ENCODE data around the gene BPIFB4. TPM values are rescaled to one million over a fixed set of nuclear protein-coding genes. Genes with fewer than 3 reads are reported as not detected.
"Not testable (repeated sequence)": the region's sequence is repeated elsewhere in the genome, so short reads cannot be mapped to it uniquely, and the experiment has no call there.

BPIFB4 gene
- total and polyA plus RNA-seq, 2 experiments from 2014 or later, result not detected

DNA sequence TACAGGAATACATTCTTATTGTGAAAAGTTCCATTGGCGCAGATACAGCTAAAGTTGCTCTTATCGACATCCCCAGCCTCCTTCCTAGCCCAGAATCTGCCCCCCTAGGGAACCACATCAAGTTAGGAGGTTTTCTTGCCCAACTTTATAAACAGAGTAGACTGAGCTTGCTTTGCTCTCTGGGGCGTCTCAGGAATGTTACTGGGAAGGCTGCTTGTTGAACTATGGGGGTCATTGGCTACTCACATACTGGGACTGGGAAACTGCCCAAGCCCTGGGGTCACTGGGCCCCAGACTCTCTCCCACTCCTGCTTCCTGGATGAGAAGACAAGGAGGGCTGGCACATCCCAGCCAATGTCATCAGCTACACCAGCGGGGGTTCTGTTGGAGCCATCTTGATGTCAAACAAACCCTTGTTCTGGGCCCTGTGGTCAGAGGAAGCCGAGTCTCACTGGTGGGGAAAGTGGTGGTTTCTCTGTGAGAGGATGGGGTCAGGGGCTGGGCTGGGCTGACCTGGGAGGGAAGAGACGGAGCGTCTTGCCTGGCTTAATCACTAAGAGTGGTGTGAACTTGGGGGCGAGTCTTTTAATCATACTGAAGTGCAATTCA lies 26.0 kb downstream of the BPIFB4 start:
- Histone ChIP-seq H3K79me2 (replicated peaks; ENCODE audit: insufficient read depth) (no peaks in the 10 kb centered on the region), H3K4me3 (no peak overlapping the region), H3K4me1 (ENCODE audit: insufficient read depth) (peaks cover 10% of the 10 kb centered on the region; the same call in 1 of the 2 replicates), H3K27ac (ENCODE audit: low read depth) (no peak overlapping the region), H3K36me3 (ENCODE audit: insufficient read depth) (no peaks in the 10 kb centered on the region), H4K20me1 (replicated peaks; ENCODE audit: insufficient read depth) (no peaks in the 10 kb centered on the region), H3K9me2 (ENCODE audit: insufficient read depth) (no peaks in the 10 kb centered on the region), H3K27me3 (ENCODE audit: insufficient read depth) (no peaks in the 10 kb centered on the region), H2AFZ (peak overlapping the region; percentile 18; the same call in 1 of the 2 replicates), H3F3A (replicated peaks; ENCODE audit: low read depth) (no peaks in the 10 kb centered on the region), H3K4me2 (no peak overlapping the region)
- H3K27me3 Mint-ChIP-seq (ENCODE audit: insufficient read depth, low read depth, poor library complexity), result peaks cover 2% of the 10 kb centered on the region
- H3K9me3 Mint-ChIP-seq, result no peaks in the 10 kb centered on the region
- no peak for ATAC-seq
- peaks cover 14% of the 10 kb centered on the region for H3K4me1 Mint-ChIP-seq
- H3K36me3 Mint-ChIP-seq (ENCODE audit: low read depth), result no peaks in the 10 kb centered on the region
- no peak overlapping the region for H3K4me3 Mint-ChIP-seq
- no peak overlapping the region for H3K27ac Mint-ChIP-seq
- TF ChIP-seq POLR2AphosphoS5 (IDR thresholded peaks at IDR 0.05; ENCODE audit: low read depth) (no peak), ZNF462 (CRISPR knock-in tag; IDR thresholded peaks at IDR 0.05) (no peak)
- no peak for DNase-seq (ENCODE audit: low spot score)

- not testable (repeated sequence) for H3K4me2 ChIP-seq; H3K27ac ChIP-seq (ENCODE audit: low read depth); H3K4me1 ChIP-seq (ENCODE audit: insufficient read depth); H3K36me3 Mint-ChIP-seq (ENCODE audit: low read depth); ATAC-seq; H3K9me3 Mint-ChIP-seq; H3K4me3 ChIP-seq; H3F3A ChIP-seq (replicated peaks; ENCODE audit: low read depth); H3K4me3 Mint-ChIP-seq; DNase-seq (ENCODE audit: low spot score); H3K27me3 Mint-ChIP-seq (ENCODE audit: insufficient read depth, low read depth, poor library complexity); H3K36me3 ChIP-seq (ENCODE audit: insufficient read depth); H4K20me1 ChIP-seq (replicated peaks; ENCODE audit: insufficient read depth); H3K9me2 ChIP-seq (ENCODE audit: insufficient read depth); H3K79me2 ChIP-seq (replicated peaks; ENCODE audit: insufficient read depth); H3K27ac Mint-ChIP-seq; H3K27me3 ChIP-seq (ENCODE audit: insufficient read depth)
- H3K4me1 Mint-ChIP-seq, result peaks cover 14% of the 10 kb centered on the region
- H2AFZ ChIP-seq, result peak overlapping the region; percentile 47; the same call in 1 of the 2 replicates
Measured at GRCh38 chr20:33106058-33106620, 26.7 kb downstream of the BPIFB4 start.

Measured in GM23338 (cell line).